Loucy (cell line): ENCODE results near the gene FOXO3.

Experiments used
- EZH2phosphoT487 ChIP-seq: fragments of 200-600 bp; IDR thresholded peaks from 2 replicates; pipeline ENCODE4 v1.6.1; 2018; ENCODE audit warnings: antibody characterized with exemption, mild to moderate bottlenecking, moderate library complexity, borderline replicate concordance
- TF ChIP-seq, protein P1 (sequence below): fragments of 200-600 bp; sonication (generic); conservative IDR thresholded peaks from 2 replicates; pipeline ENCODE4 v1.5.1; 2014; ENCODE audit warnings: mild to moderate bottlenecking, antibody characterized with exemption, low read length

DNA sequence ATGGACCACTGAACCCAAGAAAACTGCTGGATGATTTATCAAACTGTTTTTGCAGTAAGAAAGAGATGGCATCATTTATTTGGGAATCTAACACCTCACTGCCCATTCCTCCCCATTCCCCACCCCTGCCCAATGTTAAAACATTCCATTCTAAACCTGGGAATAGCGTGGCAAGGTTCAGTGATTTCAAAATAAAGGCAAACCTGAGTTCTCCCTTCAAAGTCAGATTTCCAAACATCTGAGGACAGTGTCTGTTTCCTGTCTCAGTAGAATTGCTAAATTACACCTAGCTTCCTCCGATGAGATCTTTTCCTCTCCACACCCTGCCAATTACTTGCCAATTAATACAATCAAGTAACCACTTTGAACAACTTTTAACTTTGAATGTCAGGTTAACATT is 160.1 kb downstream of the FOXO3 start:
- TF ChIP-seq, protein P1, sequence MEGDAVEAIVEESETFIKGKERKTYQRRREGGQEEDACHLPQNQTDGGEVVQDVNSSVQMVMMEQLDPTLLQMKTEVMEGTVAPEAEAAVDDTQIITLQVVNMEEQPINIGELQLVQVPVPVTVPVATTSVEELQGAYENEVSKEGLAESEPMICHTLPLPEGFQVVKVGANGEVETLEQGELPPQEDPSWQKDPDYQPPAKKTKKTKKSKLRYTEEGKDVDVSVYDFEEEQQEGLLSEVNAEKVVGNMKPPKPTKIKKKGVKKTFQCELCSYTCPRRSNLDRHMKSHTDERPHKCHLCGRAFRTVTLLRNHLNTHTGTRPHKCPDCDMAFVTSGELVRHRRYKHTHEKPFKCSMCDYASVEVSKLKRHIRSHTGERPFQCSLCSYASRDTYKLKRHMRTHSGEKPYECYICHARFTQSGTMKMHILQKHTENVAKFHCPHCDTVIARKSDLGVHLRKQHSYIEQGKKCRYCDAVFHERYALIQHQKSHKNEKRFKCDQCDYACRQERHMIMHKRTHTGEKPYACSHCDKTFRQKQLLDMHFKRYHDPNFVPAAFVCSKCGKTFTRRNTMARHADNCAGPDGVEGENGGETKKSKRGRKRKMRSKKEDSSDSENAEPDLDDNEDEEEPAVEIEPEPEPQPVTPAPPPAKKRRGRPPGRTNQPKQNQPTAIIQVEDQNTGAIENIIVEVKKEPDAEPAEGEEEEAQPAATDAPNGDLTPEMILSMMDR, result no peak
- no peak for TF ChIP-seq EZH2phosphoT487
